Ovary (tissue), 3 donors: Measurements from ENCODE around the gene RFX1.
"Not testable (repeated sequence)": the region's sequence is repeated elsewhere in the genome, so short reads cannot be mapped to it uniquely, and the experiment has no call there.

ENCODE experiments used
- CTCF ChIP-seq, 3 donors: fragments of 450-650 bp in 2 of 3; fragments of 200-600 bp in 1 of 3; IDR thresholded peaks; one replicate each; pipeline versions ENCODE4 v1.5.1 to v1.8.0; 2016 to 2022; ENCODE audit warnings: antibody characterized with exemption in 3 of 3, mild to moderate bottlenecking in 1 of 3
- EP300 ChIP-seq: sonication (generic); formaldehyde crosslinking; IDR thresholded peaks from one replicate; pipeline ENCODE4 v1.6.1; 2017; ENCODE audit warnings: antibody characterized with exemption
- POLR2A ChIP-seq: fragments of 450-650 bp; IDR thresholded peaks from one replicate; pipeline ENCODE4 v1.6.1; 2017; ENCODE audit warnings: antibody characterized with exemption, mild to moderate bottlenecking, moderate library complexity
- donor health status: DM: no; HTN: no; CAD: no.

GRCh38 chr19:13967206-13967605 lies 38.9 kb downstream of the RFX1 start:
- TF ChIP-seq CTCF (IDR thresholded peaks at IDR 0.05); POLR2A; EP300: not testable (repeated sequence)
